ENCODE results near the gene YJU2.

- TF ChIP-seq CHD2 (IDR thresholded peaks at IDR 0.05; ENCODE audit: low read length), result no peak
- no peak for TF ChIP-seq CREB1 (IDR thresholded peaks at IDR 0.05)
- no peak for TF ChIP-seq CTCF (IDR thresholded peaks at IDR 0.05; ENCODE audit: control extremely low read depth in 1 of 3, insufficient read depth in 1 of 3, low read depth in 1 of 3, low read length in 3 of 3)
These were observed 70.1 kb downstream of the YJU2 start for GRCh38 chr19:4316956-4317355.
